Measurements from ENCODE around the gene POLH. TPM values are rescaled to one million over a fixed set of nuclear protein-coding genes. Genes with fewer than 3 reads are reported as not detected.
"Not testable (repeated sequence)": the region's sequence is repeated elsewhere in the genome, so short reads cannot be mapped to it uniquely, and the experiment has no call there.

Gene POLH
- total RNA-seq, 1 donor = 26.4 TPM

DNA sequence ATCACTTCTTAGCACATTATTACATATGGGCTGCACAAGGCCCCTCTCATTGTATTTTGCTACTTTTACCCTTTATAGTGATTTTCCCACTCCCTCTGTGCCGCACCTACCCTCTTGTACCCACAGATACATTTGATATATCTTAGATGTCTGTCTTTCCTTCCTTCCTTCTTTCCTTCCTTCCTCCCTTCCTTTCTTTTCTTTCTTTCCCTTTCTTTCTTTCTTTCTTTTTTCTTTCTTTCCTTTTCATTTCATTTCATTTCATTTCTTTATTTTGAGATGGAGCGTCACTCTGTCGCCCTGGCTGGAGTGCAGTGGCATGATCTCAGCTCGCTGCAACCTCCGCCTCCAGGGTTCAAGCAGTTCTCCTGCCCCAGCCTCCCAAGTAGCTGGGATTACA is 12.2 kb downstream of the POLH start:
- H3K4me1 ChIP-seq (ENCODE audit: insufficient read depth, low read length) = peaks cover 17% of the 10 kb centered on the region
- no peak overlapping the region for H3K4me3 ChIP-seq (ENCODE audit: insufficient read depth, low read length)
- no peak for DNase-seq (ENCODE audit: insufficient read length, low spot score, missing footprints)
- no peaks in the 10 kb centered on the region for H3K9me3 ChIP-seq (ENCODE audit: low read depth, low read length)
- no peak overlapping the region for H3K4me2 ChIP-seq (ENCODE audit: insufficient read depth, low read length)
- H3K27me3 ChIP-seq (ENCODE audit: insufficient read depth, low read length) = no peaks in the 10 kb centered on the region
- no peak overlapping the region for H3K27ac ChIP-seq (ENCODE audit: low read depth, low read length)
- H4K20me1 ChIP-seq (ENCODE audit: insufficient read depth, low read length) = no peaks in the 10 kb centered on the region
- H3K79me2 ChIP-seq (ENCODE audit: insufficient read depth, low read length) = peaks cover 38% of the 10 kb centered on the region
- TF ChIP-seq, protein P1, sequence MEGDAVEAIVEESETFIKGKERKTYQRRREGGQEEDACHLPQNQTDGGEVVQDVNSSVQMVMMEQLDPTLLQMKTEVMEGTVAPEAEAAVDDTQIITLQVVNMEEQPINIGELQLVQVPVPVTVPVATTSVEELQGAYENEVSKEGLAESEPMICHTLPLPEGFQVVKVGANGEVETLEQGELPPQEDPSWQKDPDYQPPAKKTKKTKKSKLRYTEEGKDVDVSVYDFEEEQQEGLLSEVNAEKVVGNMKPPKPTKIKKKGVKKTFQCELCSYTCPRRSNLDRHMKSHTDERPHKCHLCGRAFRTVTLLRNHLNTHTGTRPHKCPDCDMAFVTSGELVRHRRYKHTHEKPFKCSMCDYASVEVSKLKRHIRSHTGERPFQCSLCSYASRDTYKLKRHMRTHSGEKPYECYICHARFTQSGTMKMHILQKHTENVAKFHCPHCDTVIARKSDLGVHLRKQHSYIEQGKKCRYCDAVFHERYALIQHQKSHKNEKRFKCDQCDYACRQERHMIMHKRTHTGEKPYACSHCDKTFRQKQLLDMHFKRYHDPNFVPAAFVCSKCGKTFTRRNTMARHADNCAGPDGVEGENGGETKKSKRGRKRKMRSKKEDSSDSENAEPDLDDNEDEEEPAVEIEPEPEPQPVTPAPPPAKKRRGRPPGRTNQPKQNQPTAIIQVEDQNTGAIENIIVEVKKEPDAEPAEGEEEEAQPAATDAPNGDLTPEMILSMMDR (IDR thresholded peaks at IDR 0.05; ENCODE audit: extremely low read depth, low read depth, low read length) = no peak
- peaks cover 77% of the 10 kb centered on the region for H3K36me3 ChIP-seq (ENCODE audit: insufficient read depth, low read length)
- no peak overlapping the region for H2AFZ ChIP-seq (ENCODE audit: low read length)

DNA sequence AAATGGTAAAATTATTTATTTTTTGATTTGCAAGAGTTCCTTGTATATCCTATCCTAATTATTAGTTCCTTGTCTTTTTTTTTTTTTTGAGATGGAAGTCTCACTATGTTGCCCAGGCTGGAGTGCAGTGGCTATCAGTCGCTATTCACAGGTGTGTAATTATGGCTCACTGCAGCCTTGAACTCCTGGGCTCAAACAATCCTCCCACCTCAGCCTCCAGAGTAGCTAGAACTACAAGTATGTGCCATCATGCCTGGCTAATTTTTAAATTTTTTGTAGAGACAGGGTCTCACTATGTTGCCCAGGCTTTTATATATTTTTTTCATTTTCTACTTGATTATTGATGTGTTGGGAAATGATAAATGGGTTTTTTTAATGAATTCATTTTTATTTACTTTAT is 13.6 kb downstream of the POLH start:
- Histone ChIP-seq H3K4me1 (ENCODE audit: insufficient read depth, low read length) (peaks cover 11% of the 10 kb centered on the region), H3K79me2 (ENCODE audit: insufficient read depth, low read length) (peaks cover 42% of the 10 kb centered on the region), H3K36me3 (ENCODE audit: insufficient read depth, low read length) (peaks cover 72% of the 10 kb centered on the region)
- not testable (repeated sequence) for H3K27ac ChIP-seq (ENCODE audit: low read depth, low read length); H3K9me3 ChIP-seq (ENCODE audit: low read depth, low read length); H2AFZ ChIP-seq (ENCODE audit: low read length); H4K20me1 ChIP-seq (ENCODE audit: insufficient read depth, low read length); H3K4me2 ChIP-seq (ENCODE audit: insufficient read depth, low read length); H3K27me3 ChIP-seq (ENCODE audit: insufficient read depth, low read length); DNase-seq (ENCODE audit: insufficient read length, low spot score, missing footprints); H3K4me3 ChIP-seq (ENCODE audit: insufficient read depth, low read length)

GRCh38 chr6:43593938-43594337 is 18.0 kb downstream of the POLH start:
- Histone ChIP-seq H3K4me3 (ENCODE audit: insufficient read depth, low read length) (no peak overlapping the region), H4K20me1 (ENCODE audit: insufficient read depth, low read length) (no peaks in the 10 kb centered on the region), H3K36me3 (ENCODE audit: insufficient read depth, low read length) (peaks cover 55% of the 10 kb centered on the region), H3K4me1 (ENCODE audit: insufficient read depth, low read length) (no peaks in the 10 kb centered on the region), H2AFZ (ENCODE audit: low read length) (no peak overlapping the region), H3K79me2 (ENCODE audit: insufficient read depth, low read length) (peaks cover 28% of the 10 kb centered on the region), H3K9me3 (ENCODE audit: low read depth, low read length) (no peaks in the 10 kb centered on the region), H3K27me3 (ENCODE audit: insufficient read depth, low read length) (no peaks in the 10 kb centered on the region), H3K27ac (ENCODE audit: low read depth, low read length) (no peak overlapping the region), H3K4me2 (ENCODE audit: insufficient read depth, low read length) (no peak overlapping the region)
- DNase-seq (ENCODE audit: insufficient read length, low spot score, missing footprints) = no peak
- TF ChIP-seq, protein P1 (IDR thresholded peaks at IDR 0.05; ENCODE audit: extremely low read depth, low read depth, low read length) = no peak

GRCh38 chr6:43600595-43600994 is 24.6 kb downstream of the POLH start:
- H3K4me2 ChIP-seq (ENCODE audit: insufficient read depth, low read length) = no peak overlapping the region
- peaks cover 7% of the 10 kb centered on the region for H3K4me1 ChIP-seq (ENCODE audit: insufficient read depth, low read length)
- no peaks in the 10 kb centered on the region for H3K27me3 ChIP-seq (ENCODE audit: insufficient read depth, low read length)
- no peaks in the 10 kb centered on the region for H3K9me3 ChIP-seq (ENCODE audit: low read depth, low read length)
- no peak overlapping the region for H2AFZ ChIP-seq (ENCODE audit: low read length)
- H3K4me3 ChIP-seq (ENCODE audit: insufficient read depth, low read length) = no peak overlapping the region
- no peaks in the 10 kb centered on the region for H4K20me1 ChIP-seq (ENCODE audit: insufficient read depth, low read length)
- peaks cover 65% of the 10 kb centered on the region for H3K36me3 ChIP-seq (ENCODE audit: insufficient read depth, low read length)
- no peak for DNase-seq (ENCODE audit: insufficient read length, low spot score, missing footprints)
- H3K27ac ChIP-seq (ENCODE audit: low read depth, low read length) = no peak overlapping the region
- TF ChIP-seq, protein P1 (IDR thresholded peaks at IDR 0.05; ENCODE audit: extremely low read depth, low read depth, low read length) = no peak
- H3K79me2 ChIP-seq (ENCODE audit: insufficient read depth, low read length) = peaks cover 2% of the 10 kb centered on the region

Measured in osteoblast (primary cell).